Activated CD4-positive, alpha-beta T cell treated with anti-CD3 and anti-CD28 coated beads, Interleukin-2, amount 50 U/mL, for 24 hours (primary cell): Measurements from ENCODE around the gene WNT9A.
A peak's percentile ranks its signal among the peaks of the same experiment; 100 is the strongest.

ENCODE experiments used
- DNase-seq, 2 donors: peaks; one replicate each; pipeline ENCODE4 v3.0.0-alpha.2; 2020; ENCODE audit warnings: low read depth in 1 of 2, low spot score in 1 of 2

WNT9A gene

GRCh38 chr1:227942021-227942715 lies 5.6 kb downstream of the WNT9A start:
- no peak for DNase-seq

- no peak for DNase-seq
Measured at GRCh38 chr1:227941509-227942020, 6.2 kb downstream of the WNT9A start.

GRCh38 chr1:227940791-227941241 lies 6.9 kb downstream of the WNT9A start:
- DNase-seq, result no peak

DNA sequence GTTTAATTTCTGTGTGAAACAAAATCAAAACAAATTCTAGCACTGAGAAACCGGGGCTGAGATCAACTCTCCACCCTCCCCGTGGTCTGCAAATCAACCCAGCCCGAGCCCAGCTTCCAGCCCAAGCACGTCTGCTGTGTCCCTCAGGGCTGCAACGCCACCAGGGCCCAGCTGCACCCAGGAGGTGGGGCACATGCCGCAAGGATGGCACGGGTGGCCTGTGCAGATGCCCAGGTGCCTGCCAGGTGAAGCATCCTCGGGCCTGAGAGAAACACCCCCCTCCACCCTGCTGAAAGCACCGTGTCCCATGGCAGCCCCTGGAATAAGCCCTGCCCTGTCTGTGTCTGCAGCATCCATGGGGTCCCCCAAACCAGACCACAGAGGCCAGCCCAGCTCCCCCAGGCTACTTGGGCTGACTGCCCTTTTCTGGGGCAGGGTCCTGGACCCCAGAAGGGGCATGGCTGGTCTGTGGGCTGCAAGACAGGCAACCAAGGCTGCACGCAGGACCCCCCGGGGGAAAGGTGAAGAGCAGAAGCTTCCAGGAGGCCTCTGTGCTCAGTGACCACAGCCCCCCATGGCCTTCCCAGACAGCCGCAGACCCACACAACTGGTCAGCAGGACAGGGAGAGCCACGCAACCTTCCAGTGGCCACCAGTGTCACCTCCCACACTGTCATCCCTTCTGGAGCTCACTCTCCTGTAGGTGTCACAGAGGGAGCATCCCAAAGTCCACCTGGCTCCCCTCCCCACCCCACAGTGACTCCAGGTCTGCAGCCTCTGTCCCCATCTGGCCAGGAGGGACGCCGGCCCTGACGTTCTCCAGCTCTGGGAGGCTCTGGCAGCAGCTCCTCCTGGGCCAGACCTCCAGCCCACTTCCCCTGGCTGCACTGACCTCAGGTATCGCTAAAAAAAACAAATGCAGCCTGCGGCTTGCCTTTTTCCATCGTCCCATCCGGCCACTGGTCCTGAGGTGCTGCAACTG lies 7.7 kb downstream of the WNT9A start:
- DNase-seq, result no peak

DNA sequence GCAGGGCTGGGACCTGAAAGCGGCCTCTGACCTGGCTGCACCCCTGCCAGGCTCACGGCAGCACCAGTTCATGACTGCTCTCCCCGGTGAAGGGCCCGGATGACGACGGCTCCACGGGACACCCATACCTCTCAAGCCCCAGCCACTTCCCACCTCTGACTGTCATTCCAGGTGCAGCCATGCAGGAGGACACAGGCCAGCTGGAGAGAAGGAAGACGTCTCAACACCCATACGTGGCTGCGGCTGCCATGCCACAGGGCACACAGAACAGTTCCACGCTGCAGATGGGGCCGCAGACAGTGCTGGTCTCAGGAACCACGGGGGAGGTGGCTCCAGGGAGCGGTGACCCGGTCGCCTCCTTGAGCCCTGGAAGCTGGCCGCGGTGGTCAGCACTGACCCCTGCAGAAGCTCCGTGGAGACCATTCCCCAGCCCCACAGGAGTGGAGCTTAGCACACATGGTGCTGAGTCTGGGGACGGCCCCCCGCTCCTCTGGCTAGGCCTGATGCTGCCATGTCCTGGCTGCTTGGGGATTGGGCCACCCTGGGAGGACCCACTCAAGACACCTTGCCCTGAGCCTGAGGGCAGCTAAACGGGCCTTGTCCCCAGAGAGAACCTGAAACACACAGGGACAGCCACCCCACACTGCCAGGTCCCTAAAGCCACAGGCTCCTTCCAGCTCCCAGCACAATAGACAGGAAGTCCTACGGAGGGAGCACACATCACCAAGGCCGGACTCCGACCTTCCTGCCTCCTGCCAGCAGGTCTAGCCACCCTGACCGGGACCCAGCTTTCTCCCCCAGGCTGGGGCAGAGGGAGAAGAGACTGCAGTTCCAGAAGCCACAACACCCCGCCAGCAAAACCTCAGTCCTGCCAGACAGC lies 8.6 kb downstream of the WNT9A start:
- DNase-seq, result no peak

DNA sequence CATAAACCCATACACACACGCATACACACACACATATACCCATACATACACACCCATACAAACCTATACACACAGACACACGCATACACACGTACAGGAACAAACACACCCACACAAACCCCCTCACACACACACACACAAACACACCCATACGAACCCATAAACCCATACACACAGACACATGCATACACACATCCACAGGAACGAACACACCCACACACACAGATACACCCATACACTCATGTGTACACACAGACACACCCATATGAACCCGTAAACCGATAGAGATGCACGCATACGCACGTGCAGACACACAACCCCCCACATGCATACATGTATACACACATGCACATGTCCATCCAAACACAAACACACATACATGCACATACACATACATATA lies 9.5 kb downstream of the WNT9A start:
- no peak for DNase-seq

DNA sequence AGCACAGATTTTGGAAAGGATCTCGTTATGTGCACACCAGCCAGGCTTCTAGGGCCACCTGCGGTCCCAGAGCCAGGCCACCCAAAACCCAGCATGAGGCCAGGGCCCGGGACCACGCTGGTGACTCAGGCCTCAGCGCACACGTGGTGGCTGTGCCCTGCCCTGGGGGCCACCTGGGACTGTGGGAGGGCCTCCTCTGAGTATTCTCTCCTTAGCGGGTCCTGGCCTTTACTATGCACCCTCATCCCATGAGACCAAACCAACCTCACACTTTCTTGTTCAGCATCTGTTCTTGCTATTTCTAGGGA lies 9.9 kb downstream of the WNT9A start:
- no peak for DNase-seq

DNA sequence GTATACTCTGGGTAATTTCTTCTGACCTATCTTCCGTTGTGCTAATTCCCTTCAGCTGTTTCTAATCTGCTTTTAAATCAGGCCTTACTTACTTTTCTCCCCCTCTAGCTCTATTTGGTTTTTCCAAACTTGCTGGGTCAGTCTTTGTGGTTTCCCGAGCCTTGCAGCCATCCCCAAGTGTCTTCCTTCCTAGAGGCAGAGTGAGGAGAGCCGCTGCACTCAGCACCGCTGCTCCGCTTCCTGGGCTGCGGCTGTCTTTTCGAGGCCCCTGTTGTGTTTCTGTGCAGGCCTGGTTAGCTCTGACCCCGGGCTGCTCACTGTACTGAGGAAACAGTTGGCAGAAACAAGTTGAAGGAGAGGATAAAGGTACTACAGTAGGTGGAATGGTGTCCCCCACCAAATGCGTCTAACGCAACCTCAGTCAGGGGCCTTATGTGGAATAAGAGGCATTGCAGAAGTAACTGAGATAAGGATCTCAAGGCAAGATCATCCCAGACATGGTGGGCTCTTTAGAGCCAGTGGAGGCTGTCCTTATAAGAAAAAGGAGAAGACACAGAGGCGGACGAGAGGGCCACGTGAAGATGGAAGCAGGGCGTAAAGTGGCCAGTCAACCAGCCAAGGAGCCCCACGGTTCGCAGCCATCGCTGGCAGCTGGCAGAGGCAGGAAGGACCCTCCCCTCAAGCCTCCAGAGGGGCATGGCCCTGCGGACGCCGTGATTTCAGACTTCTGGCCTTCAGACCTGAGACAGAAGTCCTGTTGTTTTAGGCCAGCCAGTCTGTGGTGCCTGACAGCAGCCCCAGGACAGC lies 10.5 kb downstream of the WNT9A start:
- no peak for DNase-seq

- no peak for DNase-seq
Measured at GRCh38 chr1:227935826-227936225, 11.9 kb downstream of the WNT9A start.

DNA sequence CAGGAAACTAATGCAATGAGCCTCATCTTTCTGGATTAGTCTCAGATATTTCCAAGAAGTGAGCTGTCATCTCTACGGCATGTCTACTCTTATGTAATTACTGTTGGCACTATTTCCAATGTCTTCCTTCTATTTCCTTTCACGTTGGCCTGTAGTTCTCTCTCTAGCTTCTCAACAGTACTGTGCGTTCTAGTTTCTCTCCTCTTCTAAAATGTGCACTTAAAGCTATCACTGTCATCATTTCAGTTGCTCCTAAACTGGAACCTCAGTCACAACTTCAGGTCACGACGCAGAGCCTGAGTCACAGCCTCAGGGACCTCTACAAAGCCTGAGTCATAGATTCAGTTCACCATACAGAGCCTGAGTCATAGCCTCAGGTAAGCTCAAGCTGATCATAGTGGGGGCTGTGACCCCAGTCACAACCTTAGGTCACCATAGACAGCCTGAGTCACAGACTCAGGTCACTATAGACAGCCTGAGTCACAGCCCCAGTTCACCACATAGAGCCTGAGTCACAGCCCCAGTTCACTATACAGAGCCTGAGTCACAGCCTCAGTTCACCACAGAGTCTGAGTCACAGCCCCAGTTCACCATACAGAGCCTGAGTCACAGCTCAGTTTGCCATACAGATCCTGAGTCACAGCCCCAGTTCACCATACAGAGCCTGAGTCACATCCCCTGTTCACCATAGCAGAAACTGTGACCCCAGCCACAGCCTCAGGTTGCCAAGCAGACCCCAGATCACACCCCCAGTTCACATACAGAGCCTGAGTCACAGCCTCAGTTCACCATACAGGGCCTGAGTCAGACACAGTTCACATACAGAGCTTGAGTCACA lies 13.0 kb downstream of the WNT9A start:
- DNase-seq, result peak in 1 of 2 donors; percentile 45

DNA sequence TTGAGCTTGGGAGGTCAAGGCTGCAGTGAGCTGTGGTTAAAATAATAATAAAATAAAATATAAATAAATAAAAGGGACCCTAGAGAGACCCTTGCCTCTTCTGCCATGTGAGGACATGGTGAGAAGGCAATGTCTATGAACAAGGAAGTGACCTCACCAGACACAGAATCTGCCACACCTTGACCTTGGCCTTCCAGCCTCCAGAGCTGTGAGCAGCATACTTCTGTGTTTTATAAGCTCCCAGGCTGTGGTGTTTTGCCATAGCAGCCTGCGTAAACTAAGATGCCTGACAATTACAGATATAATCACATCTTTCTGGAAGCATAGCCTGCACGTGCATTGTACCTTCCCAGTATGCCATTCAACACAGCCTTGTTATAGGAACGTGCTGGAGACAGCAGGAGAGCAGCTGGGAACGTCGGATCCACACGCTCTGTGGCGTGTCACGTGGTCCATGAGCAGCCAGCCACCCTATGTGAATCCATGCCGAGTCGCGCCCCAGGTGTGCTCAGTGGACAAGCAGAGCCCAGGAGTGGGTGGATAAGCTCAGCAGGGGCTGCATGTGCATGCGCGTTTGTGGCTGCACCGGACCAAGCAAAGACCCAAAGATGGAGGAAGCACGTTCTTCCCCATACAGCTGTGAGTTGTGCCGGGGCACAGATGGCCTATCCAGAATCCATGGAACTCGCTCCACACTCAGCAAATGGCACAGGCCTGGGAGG lies 17.8 kb downstream of the WNT9A start:
- DNase-seq, result no peak

DNA sequence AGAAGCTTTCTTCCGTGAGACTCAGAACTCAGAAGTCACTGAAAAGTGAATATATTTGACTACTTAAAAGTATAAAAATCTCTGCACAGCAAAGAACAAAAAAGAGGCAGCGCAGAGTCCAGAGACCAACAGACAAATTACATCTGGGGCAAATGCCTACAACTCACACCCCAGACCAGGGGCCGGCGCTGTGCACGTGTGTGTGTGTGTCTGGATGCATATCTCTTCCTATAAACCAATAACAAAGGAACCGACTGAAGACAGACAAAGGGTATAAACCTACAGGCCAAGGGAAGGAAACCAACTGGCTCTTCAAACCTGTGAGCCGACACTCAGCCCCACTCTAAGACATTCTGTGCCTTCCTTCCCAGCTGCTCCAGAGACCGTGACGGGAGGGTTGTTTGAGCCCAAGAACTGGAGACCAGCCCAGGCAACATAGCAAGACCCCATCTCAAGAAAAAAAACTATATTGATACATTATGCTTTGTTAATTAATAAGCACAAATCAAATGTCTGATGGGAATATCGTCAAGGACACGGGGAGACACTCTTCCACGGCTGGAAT lies 18.8 kb downstream of the WNT9A start:
- no peak for DNase-seq

GRCh38 chr1:227927971-227928741 lies 19.6 kb downstream of the WNT9A start:
- no peak for DNase-seq

DNA sequence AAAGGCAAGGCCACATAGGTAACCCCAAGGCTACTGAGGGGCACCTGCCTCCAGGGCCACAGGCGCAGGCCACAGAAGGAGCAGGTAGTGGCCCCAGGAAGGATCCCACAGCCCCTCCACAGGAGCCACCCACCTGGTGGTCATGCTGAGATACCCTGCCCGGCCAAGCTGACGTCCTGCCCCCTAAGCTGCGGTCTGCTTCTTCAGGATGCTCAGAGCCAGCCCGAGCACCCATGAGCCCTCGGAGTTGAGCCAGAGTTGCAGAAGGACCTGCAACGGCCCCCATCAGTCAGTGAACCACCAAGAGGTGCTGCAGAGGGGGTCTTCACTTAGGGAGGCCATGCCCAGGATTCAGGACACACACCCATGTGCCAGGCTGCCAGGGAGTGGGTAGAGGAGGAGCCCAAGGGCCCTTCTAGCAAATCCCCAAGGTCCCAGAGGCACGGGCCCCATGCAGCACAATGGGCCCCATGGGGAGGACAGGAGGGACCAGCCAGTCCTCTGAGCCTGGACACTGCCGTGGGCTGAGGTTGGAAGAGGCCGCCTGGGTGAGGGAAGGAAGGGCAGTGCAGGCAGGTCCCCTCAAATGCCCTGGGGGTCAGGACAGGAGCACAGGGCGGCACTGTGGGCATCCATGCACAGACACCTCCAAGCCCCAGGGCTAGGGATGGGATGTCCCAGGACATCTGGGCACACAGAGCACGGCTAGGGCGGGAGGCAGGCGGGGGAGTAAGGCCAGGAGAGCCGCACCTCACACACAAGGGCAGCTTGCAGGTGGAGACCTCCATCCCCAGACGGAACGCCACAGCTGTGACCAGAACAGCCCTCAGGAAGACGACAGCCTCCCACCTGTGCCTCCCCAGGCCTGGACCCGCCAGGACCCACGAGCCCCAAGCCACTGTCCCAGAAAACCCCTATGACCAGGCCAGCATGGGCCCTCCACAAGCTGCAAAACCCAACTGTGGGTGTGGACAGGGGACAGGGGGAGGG lies 20.5 kb downstream of the WNT9A start:
- DNase-seq, result no peak

GRCh38 chr1:227926216-227926791 lies 21.4 kb downstream of the WNT9A start:
- DNase-seq, result no peak

DNA sequence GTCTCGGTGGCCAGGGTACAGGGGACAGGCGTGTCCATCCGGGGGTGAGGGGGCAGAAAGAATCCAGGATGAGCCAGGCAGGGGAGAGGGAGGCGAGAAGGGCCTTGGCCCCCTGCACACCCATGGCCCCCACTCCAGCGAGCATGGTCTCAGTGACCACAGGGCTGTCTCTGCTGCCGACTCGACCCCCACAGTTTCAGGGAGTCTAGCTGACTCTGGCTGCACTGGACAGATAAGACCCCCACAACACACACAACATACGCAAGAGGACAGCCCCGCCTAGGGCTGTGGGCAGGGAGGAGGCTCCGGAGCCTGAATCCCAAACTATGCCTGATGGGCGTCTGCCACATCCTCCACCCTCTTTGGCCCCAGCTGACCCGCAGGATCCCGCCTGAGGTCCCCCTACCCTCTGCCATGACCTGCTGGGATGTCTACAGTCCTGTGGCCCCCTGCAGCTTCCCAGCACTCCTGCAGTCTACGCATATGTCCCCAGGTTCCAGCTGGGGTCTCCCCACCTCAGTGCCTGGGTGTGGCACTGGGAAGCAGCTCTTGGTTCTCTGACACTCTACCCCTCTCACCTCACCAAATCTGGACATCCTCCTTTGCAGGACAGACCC lies 22.0 kb downstream of the WNT9A start:
- no peak for DNase-seq
